K562 (cell line): ENCODE data around the gene PKDCC.

ENCODE experiments used
- DNMT1 ChIP-seq: fragments of 450-650 bp; IDR thresholded peaks from 2 replicates; pipeline ENCODE4 v1.6.1; 2016; ENCODE audit warnings: antibody characterized with exemption, mild to moderate bottlenecking
- FOSL1 ChIP-seq: fragments of 200-800 bp; sonication (Bioruptor generic); conservative IDR thresholded peaks from 2 replicates; pipeline ENCODE4 v1.6.1; 2016; ENCODE audit warnings: missing genetic modification characterization, missing compliant biosample characterization
- POLR2AphosphoS5 ChIP-seq: IDR thresholded peaks from 2 replicates; pipeline ENCODE4 v1.6.1; 2011; ENCODE audit warnings: mild to moderate bottlenecking, low read depth, low read length, moderate library complexity; ENCODE audit not compliant: control insufficient read depth, insufficient read depth
- TF ChIP-seq, protein P1 (sequence below), 3 experiments: IDR thresholded peaks in 2 of 3; conservative IDR thresholded peaks in 1 of 3; 2 replicates each; pipeline ENCODE4 v1.5.1; 2011 to 2012; ENCODE audit warnings: low read length in 3 of 3, mild to moderate bottlenecking in 3 of 3, control low read depth in 2 of 3, improper control_type of control experiment in 1 of 3, inconsistent platforms in 1 of 3, low read depth in 1 of 3, mixed read lengths in 1 of 3, moderate library complexity in 1 of 3; ENCODE audit not compliant: insufficient read depth in 2 of 3
- TF ChIP-seq, protein P2 (sequence below): sonication (generic); formaldehyde crosslinking; IDR thresholded peaks from 2 replicates; pipeline ENCODE4 v1.5.0; 2020; ENCODE audit warnings: missing genetic modification reagents
- TF ChIP-seq, protein P3 (sequence below): sonication (generic); formaldehyde crosslinking; IDR thresholded peaks from 2 replicates; pipeline ENCODE4 v1.9.0; 2022; ENCODE audit warnings: mild to moderate bottlenecking, missing genetic modification reagents

DNA sequence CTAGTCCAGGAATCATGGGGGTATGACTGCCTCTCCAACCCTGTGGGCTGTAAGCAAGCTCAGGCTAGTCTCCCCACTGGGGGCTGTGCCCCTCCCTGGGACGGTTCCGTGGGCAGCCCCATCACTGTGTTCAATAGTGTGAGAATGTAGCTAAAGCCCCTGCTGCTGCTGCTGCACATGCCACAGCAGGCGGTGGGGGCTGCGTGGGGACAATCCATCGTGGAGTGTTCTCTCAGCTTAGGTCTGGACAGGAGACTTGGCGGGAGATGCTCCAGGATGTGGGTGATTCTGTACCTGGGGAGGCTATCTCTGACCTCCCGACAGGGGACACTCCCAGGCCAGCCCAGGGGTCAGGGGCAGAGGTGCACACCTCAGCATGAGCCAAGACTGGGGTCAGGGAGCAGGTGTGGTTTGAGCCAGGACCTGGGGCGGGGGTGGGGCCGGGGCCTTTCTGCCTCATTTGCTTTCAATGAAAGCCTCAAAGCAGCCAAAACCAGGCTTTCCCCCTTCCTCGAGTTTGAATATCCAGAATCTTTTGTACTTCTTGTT, 10.2 kb downstream of the PKDCC start:
- TF ChIP-seq, protein P1, sequence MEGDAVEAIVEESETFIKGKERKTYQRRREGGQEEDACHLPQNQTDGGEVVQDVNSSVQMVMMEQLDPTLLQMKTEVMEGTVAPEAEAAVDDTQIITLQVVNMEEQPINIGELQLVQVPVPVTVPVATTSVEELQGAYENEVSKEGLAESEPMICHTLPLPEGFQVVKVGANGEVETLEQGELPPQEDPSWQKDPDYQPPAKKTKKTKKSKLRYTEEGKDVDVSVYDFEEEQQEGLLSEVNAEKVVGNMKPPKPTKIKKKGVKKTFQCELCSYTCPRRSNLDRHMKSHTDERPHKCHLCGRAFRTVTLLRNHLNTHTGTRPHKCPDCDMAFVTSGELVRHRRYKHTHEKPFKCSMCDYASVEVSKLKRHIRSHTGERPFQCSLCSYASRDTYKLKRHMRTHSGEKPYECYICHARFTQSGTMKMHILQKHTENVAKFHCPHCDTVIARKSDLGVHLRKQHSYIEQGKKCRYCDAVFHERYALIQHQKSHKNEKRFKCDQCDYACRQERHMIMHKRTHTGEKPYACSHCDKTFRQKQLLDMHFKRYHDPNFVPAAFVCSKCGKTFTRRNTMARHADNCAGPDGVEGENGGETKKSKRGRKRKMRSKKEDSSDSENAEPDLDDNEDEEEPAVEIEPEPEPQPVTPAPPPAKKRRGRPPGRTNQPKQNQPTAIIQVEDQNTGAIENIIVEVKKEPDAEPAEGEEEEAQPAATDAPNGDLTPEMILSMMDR (IDR thresholded peaks at IDR 0.05 in 2 of 3, conservative IDR thresholded peaks at IDR 0.05 in 1 of 3; ENCODE audit: insufficient read depth in 2 of 3, low read depth in 1 of 3, low read length in 3 of 3), result no peak
- TF ChIP-seq POLR2AphosphoS5, result no peak
- TF ChIP-seq, protein P2, sequence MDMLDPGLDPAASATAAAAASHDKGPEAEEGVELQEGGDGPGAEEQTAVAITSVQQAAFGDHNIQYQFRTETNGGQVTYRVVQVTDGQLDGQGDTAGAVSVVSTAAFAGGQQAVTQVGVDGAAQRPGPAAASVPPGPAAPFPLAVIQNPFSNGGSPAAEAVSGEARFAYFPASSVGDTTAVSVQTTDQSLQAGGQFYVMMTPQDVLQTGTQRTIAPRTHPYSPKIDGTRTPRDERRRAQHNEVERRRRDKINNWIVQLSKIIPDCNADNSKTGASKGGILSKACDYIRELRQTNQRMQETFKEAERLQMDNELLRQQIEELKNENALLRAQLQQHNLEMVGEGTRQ, result no peak
- TF ChIP-seq, protein P3, sequence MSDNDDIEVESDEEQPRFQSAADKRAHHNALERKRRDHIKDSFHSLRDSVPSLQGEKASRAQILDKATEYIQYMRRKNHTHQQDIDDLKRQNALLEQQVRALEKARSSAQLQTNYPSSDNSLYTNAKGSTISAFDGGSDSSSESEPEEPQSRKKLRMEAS, result no peak
- no peak for TF ChIP-seq DNMT1
- no peak for TF ChIP-seq FOSL1 (tag)
